Ishikawa (cell line): ENCODE measurements around the gene TJP2.

Source experiments
- EGR1 ChIP-seq: IDR thresholded peaks from 2 replicates; pipeline ENCODE4 v1.6.1; 2012
- EP300 ChIP-seq: IDR thresholded peaks from 2 replicates; pipeline ENCODE4 v1.6.1; 2012; ENCODE audit warnings: borderline replicate concordance
- FOXM1 ChIP-seq: IDR thresholded peaks from 2 replicates; pipeline ENCODE4 v1.6.1; 2012; ENCODE audit warnings: low read depth, borderline replicate concordance
- MAX ChIP-seq: IDR thresholded peaks from 2 replicates; pipeline ENCODE4 v1.6.1; 2012
- RAD21 ChIP-seq: IDR thresholded peaks from 2 replicates; pipeline ENCODE4 v1.6.1; 2012; ENCODE audit warnings: low read depth
- REST ChIP-seq: IDR thresholded peaks from 2 replicates; pipeline ENCODE4 v1.6.1; 2012; ENCODE audit warnings: low read depth, mild to moderate bottlenecking
- TAF1 ChIP-seq: IDR thresholded peaks from 2 replicates; pipeline ENCODE4 v1.6.1; 2012; ENCODE audit warnings: low read depth, mild to moderate bottlenecking
- TEAD4 ChIP-seq: IDR thresholded peaks from 2 replicates; pipeline ENCODE4 v1.6.1; 2012
- USF1 ChIP-seq: IDR thresholded peaks from 2 replicates; pipeline ENCODE4 v1.6.1; 2012

- TF ChIP-seq EP300 (no peak), REST (no peak), USF1 (no peak), FOXM1 (no peak), EGR1 (no peak), RAD21 (no peak), TAF1 (no peak), TEAD4 (no peak), MAX (no peak)
Measured at GRCh38 chr9:69222970-69223369, 48.9 kb downstream of the TJP2 start.
